Neural crest cell (in vitro differentiated cells): ENCODE results near the gene TSGA10. TPM values are rescaled to one million over a fixed set of nuclear protein-coding genes. Genes with fewer than 3 reads are reported as not detected.
"Not testable (repeated sequence)": the region's sequence is repeated elsewhere in the genome, so short reads cannot be mapped to it uniquely, and the experiment has no call there.

Experiments used
- DNase-seq: peaks from one replicate; pipeline ENCODE4 v3.0.0; 2021; ENCODE audit warnings: low read depth, mixed read lengths, low spot score
- H3K27ac Mint-ChIP-seq: one replicate; pipeline ENCODE4 v1.8.0; 2021; ENCODE audit warnings: mild to moderate bottlenecking, mixed read lengths; ENCODE audit not compliant: unreplicated experiment
- H3K27me3 Mint-ChIP-seq: 2 replicates; pipeline ENCODE4 v1.8.0; 2021; ENCODE audit warnings: low read depth, mild to moderate bottlenecking, mixed read lengths
- H3K36me3 Mint-ChIP-seq: 2 replicates; pipeline ENCODE4 v1.8.0; 2021; ENCODE audit warnings: low read depth, mild to moderate bottlenecking, mixed read lengths
- H3K4me1 Mint-ChIP-seq: 2 replicates; pipeline ENCODE4 v1.8.0; 2021; ENCODE audit warnings: mixed read lengths
- H3K4me3 Mint-ChIP-seq: one replicate; pipeline ENCODE4 v1.8.0; 2021; ENCODE audit warnings: mild to moderate bottlenecking, mixed read lengths
- H3K9me3 Mint-ChIP-seq: 2 replicates; pipeline ENCODE4 v1.8.0; 2021; ENCODE audit warnings: mixed read lengths
- CTCF ChIP-seq: fragments of 200-600 bp; sonication (generic); conservative IDR thresholded peaks from 2 replicates; pipeline ENCODE4 v1.5.0; 2021; ENCODE audit warnings: antibody characterized with exemption, mild to moderate bottlenecking
- long read RNA-seq: library from polyadenylated mRNA; unstranded; transcript quantifications from one replicate; pipeline ENCODE4 v2.0.0, GENCODE V29; 2020
- total RNA-seq: library from RNA; stranded (reverse); gene quantifications from 2 replicates; pipeline ENCODE4 v1.2.1, GENCODE V29; 2021

TSGA10 gene
- 5.8 and 7.9 TPM in 2 replicates for total RNA-seq
- long read RNA-seq, partial matches to known transcripts = 0 of 5 reads
- long read RNA-seq, other reads (novel, unspliced or antisense) = 5 of 5 reads

DNA sequence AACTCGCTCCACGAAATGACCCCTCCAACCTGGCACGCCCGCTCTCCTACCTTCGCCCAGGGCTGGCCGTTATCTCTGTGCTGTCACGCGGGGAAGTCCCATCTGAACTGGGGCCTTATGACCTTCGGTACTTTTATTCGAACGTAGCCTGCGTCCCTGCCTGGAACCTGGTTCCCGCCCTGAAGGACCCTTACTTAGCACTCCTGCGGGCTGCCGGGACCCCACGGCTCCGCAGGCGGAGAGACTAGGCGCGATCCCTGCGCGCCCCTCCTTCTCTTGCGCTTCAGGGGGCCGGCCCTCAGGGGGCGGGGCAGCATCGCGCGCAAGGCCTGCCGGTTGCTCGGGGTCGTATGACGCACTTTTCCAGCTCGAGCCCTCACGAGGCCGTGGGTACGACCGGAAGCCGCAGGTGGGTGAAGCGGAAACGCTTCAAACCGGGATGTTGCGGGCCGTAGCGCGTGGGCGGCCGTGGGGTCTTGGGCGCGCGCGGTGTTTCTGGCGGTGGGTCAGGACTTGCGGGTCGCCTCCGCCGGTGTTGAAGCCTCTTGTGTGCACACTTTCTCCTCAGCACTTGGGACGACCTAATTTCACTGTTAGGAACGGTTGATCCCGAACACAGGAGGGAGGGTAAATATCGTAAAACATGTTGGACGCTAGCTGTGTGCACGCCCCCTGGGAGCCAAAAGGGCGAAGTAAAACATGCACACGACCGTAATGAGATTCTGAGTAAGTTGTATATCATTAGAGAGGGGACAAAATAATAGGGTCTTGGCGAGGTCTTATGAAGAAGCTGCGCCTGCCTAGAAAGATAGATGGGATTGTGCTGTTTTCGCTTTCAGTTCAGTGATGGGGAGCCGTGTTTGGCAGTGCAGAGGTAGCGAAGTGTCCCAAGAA lies at the start of gene TSGA10, which contains the start of gene LIPT1:
Gene TSGA10, minus strand, starts transcription at position 300 of the 894 bp plus-strand sequence. CDS start 45,503 bp downstream, outside the sequence.
Gene LIPT1, plus strand, starts transcription at position 325 of the 894 bp plus-strand sequence. CDS start 6,991 bp downstream, outside the sequence.
- TF ChIP-seq CTCF = peak; percentile 46

GRCh38 chr2:99201959-99202678 lies 47.4 kb upstream of the TSGA10 start:
- no peak overlapping the region for H3K27ac Mint-ChIP-seq
- H3K9me3 Mint-ChIP-seq = peaks cover 4% of the 10 kb centered on the region
- H3K36me3 Mint-ChIP-seq = peaks cover 32% of the 10 kb centered on the region
- no peak for DNase-seq
- no peak overlapping the region for H3K4me3 Mint-ChIP-seq
- TF ChIP-seq CTCF = peak; percentile 49
- no peaks in the 10 kb centered on the region for H3K4me1 Mint-ChIP-seq
- no peaks in the 10 kb centered on the region for H3K27me3 Mint-ChIP-seq

More for the DNA sequence above, at the start of gene TSGA10, which contains the start of gene LIPT1:
- Mint-ChIP-seq H3K27ac (peak within 1 kb of the TSS; percentile 94), H3K36me3 (peaks cover 3% of the 10 kb centered on the region), H3K4me3 (no peak within 1 kb of the TSS), H3K27me3 (no peaks in the 10 kb centered on the region), H3K4me1 (peaks cover 15% of the 10 kb centered on the region), H3K9me3 (no peaks in the 10 kb centered on the region)
- peak; percentile 75 for DNase-seq

- Mint-ChIP-seq H3K4me3 (no peak overlapping the region), H3K9me3 (peaks cover 4% of the 10 kb centered on the region), H3K4me1 (no peaks in the 10 kb centered on the region), H3K27ac (no peak overlapping the region), H3K27me3 (no peaks in the 10 kb centered on the region), H3K36me3 (peaks cover 22% of the 10 kb centered on the region)
- no peak for TF ChIP-seq CTCF
- no peak for DNase-seq
Measured at GRCh38 chr2:99200076-99200800, 45.5 kb upstream of the TSGA10 start.

- Mint-ChIP-seq H3K27me3 (no peaks in the 10 kb centered on the region), H3K36me3 (peaks cover 18% of the 10 kb centered on the region), H3K27ac (no peak overlapping the region), H3K4me3 (no peak overlapping the region), H3K4me1 (no peaks in the 10 kb centered on the region), H3K9me3 (peaks cover 4% of the 10 kb centered on the region)
- TF ChIP-seq CTCF = no peak
- DNase-seq = no peak
Measured at GRCh38 chr2:99198103-99198841, 43.5 kb upstream of the TSGA10 start.

GRCh38 chr2:99192364-99192763 lies 37.6 kb upstream of the TSGA10 start:
- not testable (repeated sequence) for H3K4me3 Mint-ChIP-seq, H3K27me3 Mint-ChIP-seq, H3K27ac Mint-ChIP-seq, H3K4me1 Mint-ChIP-seq, DNase-seq, H3K9me3 Mint-ChIP-seq
- H3K36me3 Mint-ChIP-seq = peaks cover 37% of the 10 kb centered on the region
